Bronchial epithelial cell (primary cell): ENCODE data around the gene COL17A1. TPM values are rescaled to one million over a fixed set of nuclear protein-coding genes. Genes with fewer than 3 reads are reported as not detected.

Experiments
- DNase-seq: peaks from one replicate; pipeline ENCODE4 v3.0.0-alpha.2; 2010; ENCODE audit warnings: low read depth
- FAIRE-seq: peaks from 2 replicates; lab custom pipeline; 2011; peaks lifted over from hg19 to GRCh38; lab: Jason Lieb, UNC
- H3K27me3 ChIP-seq: 2 replicates; pipeline ENCODE4 v1.5.1; 2011; ENCODE audit warnings: low read length; ENCODE audit not compliant: control insufficient read depth, insufficient read depth
- H3K36me3 ChIP-seq: 2 replicates; pipeline ENCODE4 v1.5.1; 2011; ENCODE audit warnings: low read length; ENCODE audit not compliant: control insufficient read depth, insufficient read depth
- H3K4me3 ChIP-seq: 2 replicates; pipeline ENCODE4 v1.5.1; 2011; ENCODE audit warnings: mild to moderate bottlenecking, low read depth, low read length, control low read depth
- total RNA-seq: library from RNA; depleted of rRNA; stranded (reverse); fragments of >200 nt; gene quantifications from 2 replicates; pipeline ENCODE4 v1.2.1, GENCODE V29; 2014
- TF ChIP-seq, protein P1 (sequence below): IDR thresholded peaks from 2 replicates; pipeline ENCODE4 v1.5.1; 2011; ENCODE audit warnings: mild to moderate bottlenecking, moderate library complexity, low read length, control low read depth, inconsistent platforms; ENCODE audit not compliant: insufficient read depth, severe bottlenecking

Gene COL17A1
- total RNA-seq, 1 donor from 2014 or later, result 594 TPM

- DNase-seq, result no peak
- no peak for FAIRE-seq
- TF ChIP-seq, protein P1, sequence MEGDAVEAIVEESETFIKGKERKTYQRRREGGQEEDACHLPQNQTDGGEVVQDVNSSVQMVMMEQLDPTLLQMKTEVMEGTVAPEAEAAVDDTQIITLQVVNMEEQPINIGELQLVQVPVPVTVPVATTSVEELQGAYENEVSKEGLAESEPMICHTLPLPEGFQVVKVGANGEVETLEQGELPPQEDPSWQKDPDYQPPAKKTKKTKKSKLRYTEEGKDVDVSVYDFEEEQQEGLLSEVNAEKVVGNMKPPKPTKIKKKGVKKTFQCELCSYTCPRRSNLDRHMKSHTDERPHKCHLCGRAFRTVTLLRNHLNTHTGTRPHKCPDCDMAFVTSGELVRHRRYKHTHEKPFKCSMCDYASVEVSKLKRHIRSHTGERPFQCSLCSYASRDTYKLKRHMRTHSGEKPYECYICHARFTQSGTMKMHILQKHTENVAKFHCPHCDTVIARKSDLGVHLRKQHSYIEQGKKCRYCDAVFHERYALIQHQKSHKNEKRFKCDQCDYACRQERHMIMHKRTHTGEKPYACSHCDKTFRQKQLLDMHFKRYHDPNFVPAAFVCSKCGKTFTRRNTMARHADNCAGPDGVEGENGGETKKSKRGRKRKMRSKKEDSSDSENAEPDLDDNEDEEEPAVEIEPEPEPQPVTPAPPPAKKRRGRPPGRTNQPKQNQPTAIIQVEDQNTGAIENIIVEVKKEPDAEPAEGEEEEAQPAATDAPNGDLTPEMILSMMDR, result no peak
- Histone ChIP-seq H3K27me3 (no peaks in the 10 kb centered on the region), H3K36me3 (peaks cover 53% of the 10 kb centered on the region), H3K4me3 (no peak overlapping the region)
Measured at GRCh38 chr10:104041891-104042535, 43.7 kb downstream of the COL17A1 start.

- Histone ChIP-seq H3K4me3 (no peak overlapping the region), H3K27me3 (no peaks in the 10 kb centered on the region), H3K36me3 (peaks cover 53% of the 10 kb centered on the region)
- DNase-seq (no peak), FAIRE-seq (no peak)
- TF ChIP-seq, protein P1, result no peak
Measured at GRCh38 chr10:104040862-104041789, 44.6 kb downstream of the COL17A1 start.

DNA sequence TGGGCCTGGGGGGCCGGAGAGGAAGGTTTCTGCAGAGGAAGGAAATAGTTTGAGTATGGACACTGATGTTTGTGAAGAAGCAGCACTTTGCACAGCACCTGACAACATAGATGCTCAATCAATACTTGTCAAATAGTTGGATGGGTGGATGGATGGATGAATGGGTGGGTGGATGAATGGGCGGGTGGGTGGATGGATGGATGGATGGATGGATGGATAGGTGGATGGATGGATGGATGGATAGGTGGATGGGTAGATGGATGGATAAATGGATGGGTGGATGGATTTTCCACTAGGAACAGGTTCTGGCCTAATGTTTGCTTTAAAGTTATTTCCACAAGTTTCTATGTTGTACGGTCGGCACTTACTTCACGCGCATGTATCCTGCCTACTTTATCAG lies 45.3 kb downstream of the COL17A1 start:
- TF ChIP-seq, protein P1, result no peak
- Histone ChIP-seq H3K4me3 (no peak overlapping the region), H3K27me3 (no peaks in the 10 kb centered on the region), H3K36me3 (peaks cover 56% of the 10 kb centered on the region)
- no peak for FAIRE-seq
- no peak for DNase-seq

- Histone ChIP-seq H3K4me3 (no peak overlapping the region), H3K36me3 (peaks cover 53% of the 10 kb centered on the region), H3K27me3 (no peaks in the 10 kb centered on the region)
- no peak for FAIRE-seq
- TF ChIP-seq, protein P1, result no peak
- DNase-seq, result no peak
Measured at GRCh38 chr10:104038958-104039752, 46.5 kb downstream of the COL17A1 start.

DNA sequence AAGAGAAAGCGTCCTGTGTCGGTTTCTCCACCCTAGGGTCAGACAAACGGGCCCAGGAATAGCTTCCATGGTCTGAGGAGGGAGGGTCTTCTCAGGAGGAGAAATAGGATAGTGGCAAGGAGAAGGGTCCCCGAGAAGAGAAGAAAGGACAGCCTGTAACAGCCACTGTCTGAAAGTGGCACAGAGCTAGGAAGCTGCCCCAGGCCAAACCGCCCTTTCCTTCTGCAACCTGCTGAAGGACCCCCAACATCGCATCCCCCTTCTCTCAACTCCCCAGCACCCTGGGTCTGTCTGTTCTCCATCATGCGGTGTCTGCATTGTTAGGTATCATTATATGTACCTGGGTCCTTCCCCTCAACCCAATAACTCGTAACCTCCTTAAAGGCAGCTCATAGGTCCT lies 47.1 kb downstream of the COL17A1 start:
- TF ChIP-seq, protein P1, result no peak
- DNase-seq (no peak), FAIRE-seq (no peak)
- Histone ChIP-seq H3K27me3 (no peaks in the 10 kb centered on the region), H3K36me3 (peaks cover 53% of the 10 kb centered on the region), H3K4me3 (no peak overlapping the region)
